Caki2 (cell line): ENCODE data around the gene ASTN2. TPM values are rescaled to one million over a fixed set of nuclear protein-coding genes. Genes with fewer than 3 reads are reported as not detected.

Source experiments
- DNase-seq: peaks from one replicate; pipeline ENCODE4 v3.0.0-alpha.2; 2015; ENCODE audit warnings: low read depth
- in situ Hi-C: cut with HindIII; loops from 2 replicates; pipeline ENCODE4 v1.10.0; 2016; ENCODE audit warnings: low sequenced_read_pairs, low pct_unique_long_range_greater_than_20kb, mixed read lengths
- total RNA-seq: library from RNA; depleted of rRNA; stranded (reverse); fragments of >200 nt; shearing (Covaris generic); gene quantifications from 2 replicates; pipeline ENCODE4 v1.2.3, GENCODE V29; 2014; ENCODE audit warnings: low replicate concordance

ASTN2 gene
- total RNA-seq, 1 experiment from 2014 or later = 25.1 TPM

- DNase-seq = no peak
- in situ Hi-C loops = no loop called here
These were observed 1035.0 kb downstream of the ASTN2 start for GRCh38 chr9:116379821-116380220.

DNA sequence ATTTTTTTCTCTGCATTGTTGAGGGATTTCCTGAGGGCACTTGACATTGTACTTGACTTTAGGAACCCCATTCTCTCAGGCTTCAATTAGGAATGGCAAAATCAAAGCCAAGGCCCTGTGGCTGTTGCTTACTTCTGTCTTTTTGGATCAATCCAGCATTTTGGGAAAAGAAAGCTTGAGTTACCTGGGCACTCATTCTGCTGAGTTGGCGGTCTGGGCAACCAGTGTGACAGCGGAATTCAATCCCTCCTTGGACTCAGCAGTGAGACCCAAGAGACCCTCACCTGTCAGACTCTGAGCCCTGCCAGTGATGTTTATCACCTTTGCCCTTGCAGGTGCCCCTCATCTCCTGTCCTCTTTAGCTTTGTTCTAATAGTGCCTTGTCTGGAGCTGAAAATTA lies 1036.0 kb downstream of the ASTN2 start:
- DNase-seq = no peak
- in situ Hi-C loops = no loop called here

GRCh38 chr9:116377179-116377798 lies 1037.6 kb downstream of the ASTN2 start:
- in situ Hi-C loops = no loop called here
- peak; percentile 91 for DNase-seq
